IMR-90 (cell line): ENCODE results near the gene TEDC1. TPM values are rescaled to one million over a fixed set of nuclear protein-coding genes. Genes with fewer than 3 reads are reported as not detected.

Experiments
- ATAC-seq: fragments of 200-7000 bp; cut with Tn5 transposase; 2 replicates; pipeline ENCODE4 v1.9.1; 2020; ENCODE audit warnings: low read depth, mild to moderate bottlenecking, moderate library complexity
- BruUV-seq: library from RNA; stranded (reverse); fragments of 400-500 nt; replicated peaks from 2 replicates; lab custom pipeline; 2021; lab: Mats Ljungman, UMichigan
- CTCF ChIA-PET: fragments of 300-600 bp; formaldehyde crosslinking; extraction: SDS; loops from one replicate; lab custom pipeline; 2021; ENCODE audit warnings: antibody characterized with exemption; lab: Yijun Ruan, JAX
- POLR2A ChIA-PET: fragments of 300-600 bp; sonication (Branson Sonifier 250); formaldehyde crosslinking; loops from one replicate; lab custom pipeline; 2022; ENCODE audit warnings: antibody characterized with exemption; ENCODE audit not compliant: unreplicated experiment; lab: Charles Lee
- DNase-seq: peaks from one replicate; pipeline ENCODE4 v3.0.0; 2013
- H2AFZ ChIP-seq: replicated peaks from 2 replicates; pipeline ENCODE3; 2013; ENCODE audit warnings: low read length, mild to moderate bottlenecking; ENCODE audit not compliant: poor library complexity
- H2AK5ac ChIP-seq: 2 replicates; pipeline ENCODE4 v1.6.1; 2013; ENCODE audit warnings: low read depth, low read length, inconsistent platforms
- H2AK9ac ChIP-seq: replicated peaks from 2 replicates; pipeline ENCODE3; 2013; ENCODE audit warnings: mild to moderate bottlenecking, low read depth, low read length, moderate library complexity; ENCODE audit not compliant: poor library complexity
- H2BK120ac ChIP-seq: 2 replicates; pipeline ENCODE4 v1.6.1; 2013; ENCODE audit warnings: low read depth, low read length, inconsistent platforms
- H2BK15ac ChIP-seq: 3 replicates; pipeline ENCODE4 v1.6.1; 2013; ENCODE audit warnings: low read depth, low read length, inconsistent platforms
- H2BK20ac ChIP-seq: 2 replicates; pipeline ENCODE4 v1.6.1; 2013; ENCODE audit warnings: low read depth, mild to moderate bottlenecking, inconsistent platforms, low read length, moderate library complexity
- H2BK5ac ChIP-seq: 2 replicates; pipeline ENCODE4 v1.6.1; 2013; ENCODE audit warnings: mild to moderate bottlenecking, low read depth, low read length, inconsistent platforms; ENCODE audit not compliant: poor library complexity, severe bottlenecking
- H3K14ac ChIP-seq: replicated peaks from 2 replicates; pipeline ENCODE4 v1.6.1; 2013; ENCODE audit warnings: low read depth, low read length, inconsistent platforms
- H3K18ac ChIP-seq: 2 replicates; pipeline ENCODE4 v1.6.1; 2013; ENCODE audit warnings: low read depth, low read length, control low read depth
- H3K23ac ChIP-seq: 2 replicates; pipeline ENCODE4 v1.6.1; 2013; ENCODE audit warnings: low read depth, low read length, inconsistent platforms
- H3K27ac ChIP-seq: 2 replicates; pipeline ENCODE4 v1.5.1; 2013; ENCODE audit warnings: mild to moderate bottlenecking, control low read depth, low read length; ENCODE audit not compliant: insufficient read depth
- H3K27me3 ChIP-seq: 2 replicates; pipeline ENCODE4 v1.6.1; 2013; ENCODE audit warnings: low read length; ENCODE audit not compliant: control insufficient read depth, insufficient read depth
- H3K36me3 ChIP-seq: 2 replicates; pipeline ENCODE4 v1.6.1; 2013; ENCODE audit warnings: low read length, mixed read lengths; ENCODE audit not compliant: control insufficient read depth, insufficient read depth
- H3K4ac ChIP-seq: 2 replicates; pipeline ENCODE4 v1.6.1; 2013; ENCODE audit warnings: low read depth, low read length, inconsistent platforms
- H3K4me1 ChIP-seq: 2 replicates; pipeline ENCODE4 v1.6.1; 2013; ENCODE audit warnings: low read length, mixed read lengths; ENCODE audit not compliant: control insufficient read depth, insufficient read depth
- H3K4me2 ChIP-seq: 2 replicates; pipeline ENCODE4 v1.6.1; 2013; ENCODE audit warnings: low read depth, mild to moderate bottlenecking, control low read depth, low read length, moderate library complexity
- H3K4me3 ChIP-seq: 2 replicates; pipeline ENCODE4 v1.5.1; 2013; ENCODE audit warnings: low read depth, mild to moderate bottlenecking, control low read depth, low read length, moderate library complexity; ENCODE audit not compliant: insufficient read depth
- H3K56ac ChIP-seq: 2 replicates; pipeline ENCODE4 v1.6.1; 2013; ENCODE audit warnings: low read length, inconsistent platforms; ENCODE audit not compliant: insufficient read depth; ENCODE audit errors: extremely low read depth
- H3K79me1 ChIP-seq, 2 experiments: 2 replicates each; pipeline ENCODE4 v1.6.1; 2013; ENCODE audit warnings: low read length in 2 of 2, inconsistent platforms in 1 of 2, low read depth in 1 of 2
- H3K9ac ChIP-seq: 2 replicates; pipeline ENCODE4 v1.6.1; 2013; ENCODE audit warnings: low read depth, low read length, control low read depth
- H3K9me1 ChIP-seq: 2 replicates; pipeline ENCODE4 v1.6.1; 2013; ENCODE audit warnings: low read length, inconsistent platforms; ENCODE audit not compliant: insufficient read depth
- H3K9me3 ChIP-seq: 2 replicates; pipeline ENCODE4 v1.6.1; 2013; ENCODE audit warnings: low read length; ENCODE audit not compliant: control insufficient read depth, insufficient read depth
- H4K20me1 ChIP-seq: 2 replicates; pipeline ENCODE4 v1.6.1; 2013; ENCODE audit warnings: low read length, inconsistent platforms; ENCODE audit not compliant: insufficient read depth
- H4K5ac ChIP-seq: 2 replicates; pipeline ENCODE4 v1.6.1; 2013; ENCODE audit warnings: mild to moderate bottlenecking, low read depth, low read length, control low read depth
- H4K8ac ChIP-seq, 2 experiments: 2 replicates each; pipeline ENCODE4 v1.6.1; 2013; ENCODE audit warnings: low read depth in 2 of 2, low read length in 2 of 2, control low read depth in 1 of 2, inconsistent platforms in 1 of 2
- H4K91ac ChIP-seq: 2 replicates; pipeline ENCODE4 v1.6.1; 2013; ENCODE audit warnings: low read depth, low read length, inconsistent platforms; ENCODE audit not compliant: insufficient read depth
- BHLHE40 ChIP-seq: fragments of 150-350 bp; IDR thresholded peaks from 2 replicates; pipeline ENCODE4 v1.6.1; 2016; ENCODE audit warnings: mild to moderate bottlenecking, low read depth, low read length
- CEBPB ChIP-seq: IDR thresholded peaks from 2 replicates; pipeline ENCODE4 v1.6.1; 2012; ENCODE audit warnings: low read depth, low read length, improper control_type of control experiment
- CHD1 ChIP-seq: IDR thresholded peaks from 2 replicates; pipeline ENCODE4 v1.6.1; 2012; ENCODE audit warnings: low read depth, low read length, improper control_type of control experiment
- MAFK ChIP-seq: IDR thresholded peaks from 2 replicates; pipeline ENCODE4 v1.6.1; 2012; ENCODE audit warnings: low read depth, low read length, improper control_type of control experiment
- MXI1 ChIP-seq: IDR thresholded peaks from 2 replicates; pipeline ENCODE4 v1.6.1; 2012; ENCODE audit warnings: low read depth, mild to moderate bottlenecking, low read length, moderate library complexity, borderline replicate concordance
- POLR2A ChIP-seq: IDR thresholded peaks from 2 replicates; pipeline ENCODE4 v1.6.1; 2012; ENCODE audit warnings: mild to moderate bottlenecking, low read depth, low read length
- WGBS, 2 experiments: methylation state at CpG; one replicate each; pipeline versions ENCODE4 v1.1.5 to v1.1.7; 2013; ENCODE audit warnings: missing lambda C conversion rate in 2 of 2; ENCODE audit not compliant: insufficient read length in 1 of 2; ENCODE audit errors: extremely low coverage in 2 of 2; 5-methylcytosine and 5-hydroxymethylcytosine counted together
- dilution Hi-C: fragments of 300-500 bp; cut with HindIII; formaldehyde crosslinking; loops from one replicate; pipeline ENCODE4 v1.14.3; 2018; ENCODE audit warnings: low sequenced_read_pairs; ENCODE audit not compliant: unreplicated experiment
- in situ Hi-C: fragments of 300-500 bp; cut with MboI; formaldehyde crosslinking; loops from 3 replicates; pipeline ENCODE4 v1.14.3; 2019; ENCODE audit warnings: low sequenced_read_pairs, inconsistent platforms, mixed read lengths
- intact Hi-C: fragments of 100-400 bp; cut with micrococcal nuclease; formaldehyde crosslinking; loops from 2 replicates; pipeline ENCODE4 v1.10.0; 2022
- polyA plus RNA-seq, 3 experiments: library from polyadenylated mRNA; depleted of rRNA; stranded (reverse); fragments of >200 nt; gene quantifications; 2 replicates each; pipeline ENCODE4 v1.2.3, GENCODE V29; 2012; ENCODE audit warnings: low replicate concordance in 1 of 3
- total RNA-seq: library from RNA; depleted of rRNA; stranded (reverse); fragments of >200 nt; gene quantifications from 2 replicates; pipeline ENCODE4 v1.2.3, GENCODE V29; 2012
- TF ChIP-seq, protein P1 (sequence below): fragments of 150-350 bp; IDR thresholded peaks from 2 replicates; pipeline ENCODE4 v1.6.1; 2017; ENCODE audit warnings: mild to moderate bottlenecking, antibody characterized with exemption, low read length, low read depth

Gene TEDC1
- total and polyA plus RNA-seq, 2 of the 4 experiments (the other 2 are of a cell fraction): 5.7 to 6.4 TPM

- 73% methylated on average over 6 of the region's 17 CpGs; no CpG with 5 or more reads in 1 of the 2 experiments for WGBS, 2 experiments
- no peak overlapping the region for H2BK20ac ChIP-seq
- DNase-seq (no peak), ATAC-seq (no peak)
- H4K5ac ChIP-seq: no peak overlapping the region
- H4K91ac ChIP-seq: no peak overlapping the region
- peaks cover 8 to 57% of the 10 kb centered on the region in 2 experiments for H3K79me1 ChIP-seq
- H2BK120ac ChIP-seq: no peak overlapping the region
- in situ Hi-C loops (no loop called here), dilution Hi-C loops (no loop called here), intact Hi-C loops (no loop called here)
- H2BK5ac ChIP-seq: no peak overlapping the region
- no peak overlapping the region for H3K23ac ChIP-seq
- peaks cover 24% of the 10 kb centered on the region for H3K36me3 ChIP-seq
- no peak overlapping the region for H2AK9ac ChIP-seq
- H2AFZ ChIP-seq: no peak overlapping the region
- no peak overlapping the region for H3K9ac ChIP-seq
- no peak overlapping the region for H3K14ac ChIP-seq
- H3K56ac ChIP-seq: no peak overlapping the region
- ChIA-PET POLR2A (no interaction called here), CTCF (no interaction called here)
- BruUV-seq: no TSS peak
- no peaks in the 10 kb centered on the region for H3K9me1 ChIP-seq
- H3K4me2 ChIP-seq: no peak overlapping the region
- H4K8ac ChIP-seq: no peak overlapping the region
- no peaks in the 10 kb centered on the region for H3K4me1 ChIP-seq
- no peak overlapping the region for H2AK5ac ChIP-seq
- TF ChIP-seq, protein P1, sequence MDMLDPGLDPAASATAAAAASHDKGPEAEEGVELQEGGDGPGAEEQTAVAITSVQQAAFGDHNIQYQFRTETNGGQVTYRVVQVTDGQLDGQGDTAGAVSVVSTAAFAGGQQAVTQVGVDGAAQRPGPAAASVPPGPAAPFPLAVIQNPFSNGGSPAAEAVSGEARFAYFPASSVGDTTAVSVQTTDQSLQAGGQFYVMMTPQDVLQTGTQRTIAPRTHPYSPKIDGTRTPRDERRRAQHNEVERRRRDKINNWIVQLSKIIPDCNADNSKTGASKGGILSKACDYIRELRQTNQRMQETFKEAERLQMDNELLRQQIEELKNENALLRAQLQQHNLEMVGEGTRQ: no peak
- no peak for TF ChIP-seq MXI1
- TF ChIP-seq POLR2A: no peak
- no peak for TF ChIP-seq CEBPB
- no peak for TF ChIP-seq CHD1
- TF ChIP-seq BHLHE40: no peak
- no peak for TF ChIP-seq MAFK
- H4K20me1 ChIP-seq: peaks cover 55% of the 10 kb centered on the region
- H3K27ac ChIP-seq: no peak overlapping the region
- H3K18ac ChIP-seq: no peak overlapping the region
- H3K4me3 ChIP-seq: no peak overlapping the region
- H3K27me3 ChIP-seq: no peaks in the 10 kb centered on the region
- no peaks in the 10 kb centered on the region for H3K9me3 ChIP-seq
- no peak overlapping the region for H2BK15ac ChIP-seq
- no peak overlapping the region for H3K4ac ChIP-seq
Measured at GRCh38 chr14:105442125-105442524, 48.9 kb upstream of the TEDC1 start.
